T-helper 1 cell treated with Interleukin-12 subunit alpha and Interleukin-12 subunit beta and Interleukin-4 antibody, amounts not matched to agents 30 μg/mL and 1 μg/mL, for 36 hours (primary cell): Measurements from ENCODE around the gene HDAC8.
A peak's percentile ranks its signal among the peaks of the same experiment; 100 is the strongest.
"Not testable (repeated sequence)": the region's sequence is repeated elsewhere in the genome, so short reads cannot be mapped to it uniquely, and the experiment has no call there.

Source experiments
- H3K27ac Mint-ChIP-seq: one replicate; pipeline ENCODE4 v1.8.0; 2021; ENCODE audit warnings: mild to moderate bottlenecking, mixed read lengths
- H3K27me3 Mint-ChIP-seq: one replicate; pipeline ENCODE4 v1.8.0; 2021; ENCODE audit warnings: low read depth, mixed read lengths
- H3K36me3 Mint-ChIP-seq: one replicate; pipeline ENCODE4 v1.8.0; 2021; ENCODE audit warnings: low read depth, mixed read lengths
- H3K4me1 Mint-ChIP-seq: one replicate; pipeline ENCODE4 v1.8.0; 2021; ENCODE audit warnings: low read depth, mixed read lengths
- H3K4me3 Mint-ChIP-seq: one replicate; pipeline ENCODE4 v1.8.0; 2021; ENCODE audit warnings: mild to moderate bottlenecking, moderate library complexity, mixed read lengths
- H3K9me3 Mint-ChIP-seq: one replicate; pipeline ENCODE4 v1.8.0; 2021; ENCODE audit warnings: mixed read lengths

The HDAC8 gene

DNA sequence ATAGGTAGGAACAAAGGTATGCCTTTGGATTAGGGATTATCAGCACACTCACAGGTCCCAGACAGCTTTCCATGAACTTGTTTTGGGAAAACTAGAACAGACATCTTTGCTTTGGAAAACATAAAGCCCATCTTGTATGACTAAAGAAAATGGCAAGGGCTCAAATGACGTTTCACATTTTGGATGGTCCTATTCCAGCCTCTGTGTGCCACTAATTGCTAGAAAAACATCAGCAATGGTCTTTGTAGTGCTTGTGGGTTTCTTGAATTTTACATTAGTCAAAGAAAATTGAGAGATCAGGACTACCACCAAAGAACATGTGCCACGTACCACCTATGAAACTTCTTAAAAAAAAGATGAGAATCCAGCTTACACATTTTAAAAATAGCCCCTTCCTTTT lies 111.4 kb downstream of the HDAC8 start:
- H3K4me1 Mint-ChIP-seq: no peaks in the 10 kb centered on the region
- H3K4me3 Mint-ChIP-seq: no peak overlapping the region
- peaks cover 22% of the 10 kb centered on the region for H3K36me3 Mint-ChIP-seq
- H3K27me3 Mint-ChIP-seq: no peaks in the 10 kb centered on the region
- H3K9me3 Mint-ChIP-seq: no peaks in the 10 kb centered on the region
- no peak overlapping the region for H3K27ac Mint-ChIP-seq

- Mint-ChIP-seq H3K4me1 (no peaks in the 10 kb centered on the region), H3K9me3 (no peaks in the 10 kb centered on the region), H3K27ac (no peak overlapping the region), H3K27me3 (no peaks in the 10 kb centered on the region), H3K36me3 (peaks cover 22% of the 10 kb centered on the region), H3K4me3 (no peak overlapping the region)
Measured at GRCh38 chrX:72460715-72461114, 111.9 kb downstream of the HDAC8 start.

GRCh38 chrX:72449034-72449433 lies 123.6 kb downstream of the HDAC8 start:
- not testable (repeated sequence) for H3K9me3 Mint-ChIP-seq, H3K27ac Mint-ChIP-seq, H3K4me3 Mint-ChIP-seq, H3K27me3 Mint-ChIP-seq, H3K4me1 Mint-ChIP-seq
- peaks cover 25% of the 10 kb centered on the region for H3K36me3 Mint-ChIP-seq

GRCh38 chrX:72440764-72441163 lies 131.9 kb downstream of the HDAC8 start:
- not testable (repeated sequence) for H3K27ac Mint-ChIP-seq, H3K27me3 Mint-ChIP-seq, H3K4me3 Mint-ChIP-seq, H3K4me1 Mint-ChIP-seq
- Mint-ChIP-seq H3K9me3 (peaks cover 25% of the 10 kb centered on the region), H3K36me3 (peaks cover 36% of the 10 kb centered on the region)

DNA sequence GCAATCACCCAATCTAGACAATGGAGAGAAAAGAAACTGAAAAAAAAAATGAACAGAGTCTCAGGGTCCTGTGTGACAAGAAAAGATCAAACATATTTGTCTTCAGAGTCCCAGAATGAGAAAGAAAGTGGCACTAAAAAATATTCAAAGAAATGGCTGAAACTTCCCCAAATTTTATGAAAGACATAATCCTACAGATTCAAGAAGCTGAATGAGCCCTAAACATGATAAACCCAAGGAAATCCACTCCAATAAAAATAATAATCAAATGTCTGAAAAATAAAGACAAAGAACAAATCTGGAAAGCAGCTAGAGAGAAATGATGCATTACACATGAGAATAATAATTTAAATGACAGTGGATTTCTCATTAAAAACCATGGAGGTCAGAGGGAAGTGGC lies 136.6 kb downstream of the HDAC8 start:
- Mint-ChIP-seq H3K36me3 (peaks cover 45% of the 10 kb centered on the region), H3K4me1 (no peaks in the 10 kb centered on the region), H3K27ac (no peak overlapping the region), H3K27me3 (no peaks in the 10 kb centered on the region), H3K4me3 (no peak overlapping the region), H3K9me3 (peaks cover 32% of the 10 kb centered on the region)

- Mint-ChIP-seq H3K36me3 (peaks cover 22% of the 10 kb centered on the region), H3K27ac (no peak overlapping the region), H3K27me3 (no peaks in the 10 kb centered on the region), H3K4me1 (no peaks in the 10 kb centered on the region), H3K9me3 (peaks cover 7% of the 10 kb centered on the region), H3K4me3 (no peak overlapping the region)
Measured at GRCh38 chrX:72430405-72430968, 142.2 kb downstream of the HDAC8 start.

GRCh38 chrX:72421797-72422196 lies 150.8 kb downstream of the HDAC8 start:
- H3K27ac Mint-ChIP-seq: no peak overlapping the region
- no peaks in the 10 kb centered on the region for H3K27me3 Mint-ChIP-seq
- no peak overlapping the region for H3K4me3 Mint-ChIP-seq
- H3K9me3 Mint-ChIP-seq: peaks cover 19% of the 10 kb centered on the region
- peaks cover 12% of the 10 kb centered on the region for H3K36me3 Mint-ChIP-seq
- H3K4me1 Mint-ChIP-seq: no peaks in the 10 kb centered on the region

- H3K27ac Mint-ChIP-seq: no peak overlapping the region
- peaks cover 17% of the 10 kb centered on the region for H3K36me3 Mint-ChIP-seq
- peaks cover 10% of the 10 kb centered on the region for H3K4me1 Mint-ChIP-seq
- peaks cover 15% of the 10 kb centered on the region for H3K9me3 Mint-ChIP-seq
- H3K27me3 Mint-ChIP-seq: no peaks in the 10 kb centered on the region
- H3K4me3 Mint-ChIP-seq: no peak overlapping the region
Measured at GRCh38 chrX:72409993-72410392, 162.7 kb downstream of the HDAC8 start.

- H3K4me3 Mint-ChIP-seq: no peak overlapping the region
- H3K36me3 Mint-ChIP-seq: peaks cover 15% of the 10 kb centered on the region
- peaks cover 10% of the 10 kb centered on the region for H3K9me3 Mint-ChIP-seq
- peaks cover 10% of the 10 kb centered on the region for H3K4me1 Mint-ChIP-seq
- H3K27me3 Mint-ChIP-seq: no peaks in the 10 kb centered on the region
- H3K27ac Mint-ChIP-seq: peak overlapping the region; percentile 2
Measured at GRCh38 chrX:72408885-72409284, 163.8 kb downstream of the HDAC8 start.

DNA sequence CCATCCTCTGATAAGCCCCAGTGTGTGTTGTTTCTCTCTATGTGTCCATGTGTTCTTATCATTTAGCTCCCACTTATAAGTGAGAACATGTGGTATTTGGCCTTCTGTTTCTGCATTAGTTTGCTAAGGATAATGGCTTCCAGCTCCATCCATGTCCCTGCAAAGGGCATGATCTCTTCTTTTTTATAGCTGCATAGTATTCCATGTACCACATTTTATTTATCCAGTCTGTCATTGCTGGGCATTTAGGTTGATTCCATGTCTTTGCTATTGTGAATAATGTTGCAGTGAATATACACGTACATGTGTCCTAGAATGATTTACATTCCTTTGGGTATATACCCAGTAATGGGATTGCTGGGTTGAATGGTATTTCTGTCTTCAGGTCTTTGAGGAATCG lies 167.5 kb downstream of the HDAC8 start:
- H3K27ac Mint-ChIP-seq, H3K4me3 Mint-ChIP-seq, H3K27me3 Mint-ChIP-seq, H3K9me3 Mint-ChIP-seq, H3K4me1 Mint-ChIP-seq: not testable (repeated sequence)
- peaks cover 13% of the 10 kb centered on the region for H3K36me3 Mint-ChIP-seq

- H3K36me3 Mint-ChIP-seq: peaks cover 9% of the 10 kb centered on the region
- H3K27ac Mint-ChIP-seq: no peak overlapping the region
- H3K4me3 Mint-ChIP-seq: no peak overlapping the region
- H3K9me3 Mint-ChIP-seq: peaks cover 6% of the 10 kb centered on the region
- no peaks in the 10 kb centered on the region for H3K4me1 Mint-ChIP-seq
- H3K27me3 Mint-ChIP-seq: no peaks in the 10 kb centered on the region
Measured at GRCh38 chrX:72402614-72403013, 170.0 kb downstream of the HDAC8 start.

DNA sequence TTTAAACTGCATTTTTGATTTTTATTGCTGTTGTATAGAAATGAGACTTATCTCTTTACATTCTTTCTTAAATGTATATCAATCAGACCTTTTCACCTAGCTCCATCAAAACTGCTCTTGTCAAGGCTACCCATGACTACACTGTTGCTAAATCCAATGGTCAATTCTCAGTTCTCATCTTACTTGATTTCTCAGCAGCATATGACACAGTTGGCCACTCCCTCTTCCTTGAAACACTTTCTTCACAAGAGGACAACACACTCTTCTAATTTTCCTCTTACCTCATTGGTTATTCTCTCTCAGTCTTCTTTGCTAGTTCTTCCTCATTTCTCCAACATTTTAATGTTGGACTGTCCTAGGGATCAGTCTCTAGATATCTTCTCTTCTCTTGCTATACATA lies 172.8 kb downstream of the HDAC8 start:
- no peak overlapping the region for H3K27ac Mint-ChIP-seq
- H3K4me3 Mint-ChIP-seq: no peak overlapping the region
- peaks cover 9% of the 10 kb centered on the region for H3K36me3 Mint-ChIP-seq
- H3K27me3 Mint-ChIP-seq: no peaks in the 10 kb centered on the region
- H3K9me3 Mint-ChIP-seq: no peaks in the 10 kb centered on the region
- no peaks in the 10 kb centered on the region for H3K4me1 Mint-ChIP-seq

GRCh38 chrX:72396117-72396516 lies 176.5 kb downstream of the HDAC8 start:
- Mint-ChIP-seq H3K4me3 (no peak overlapping the region), H3K9me3 (no peaks in the 10 kb centered on the region), H3K4me1 (no peaks in the 10 kb centered on the region), H3K27me3 (no peaks in the 10 kb centered on the region), H3K36me3 (peaks cover 8% of the 10 kb centered on the region), H3K27ac (no peak overlapping the region)

DNA sequence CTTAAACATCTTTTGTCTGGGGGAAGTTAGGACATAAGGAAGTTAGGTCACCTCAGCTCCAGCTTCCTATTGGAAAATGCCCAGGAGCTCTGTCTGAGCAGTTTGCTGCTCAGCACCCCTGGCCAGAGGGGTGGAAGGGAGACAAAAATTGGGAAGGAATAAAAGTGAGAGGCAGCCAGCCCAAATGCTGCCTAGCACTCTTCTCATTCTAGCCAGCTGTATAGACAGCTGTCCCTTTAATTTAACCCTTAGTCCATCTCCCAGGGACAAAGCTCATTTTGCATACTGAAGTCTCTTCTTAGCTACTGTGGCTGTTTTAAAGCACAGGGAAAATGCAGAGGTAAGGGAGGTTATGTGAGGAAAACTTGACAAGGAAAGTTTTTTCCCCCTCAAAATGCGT lies 177.4 kb downstream of the HDAC8 start:
- Mint-ChIP-seq H3K9me3 (no peaks in the 10 kb centered on the region), H3K27ac (no peak overlapping the region), H3K4me1 (no peaks in the 10 kb centered on the region), H3K4me3 (no peak overlapping the region), H3K27me3 (no peaks in the 10 kb centered on the region), H3K36me3 (peaks cover 3% of the 10 kb centered on the region)

- Mint-ChIP-seq H3K27ac (no peak overlapping the region), H3K4me3 (no peak overlapping the region), H3K27me3 (no peaks in the 10 kb centered on the region), H3K4me1 (no peaks in the 10 kb centered on the region), H3K36me3 (no peaks in the 10 kb centered on the region), H3K9me3 (no peaks in the 10 kb centered on the region)
Measured at GRCh38 chrX:72394518-72395170, 178.0 kb downstream of the HDAC8 start.
